ENCODE measurements around the gene WDR73. TPM values are rescaled to one million over a fixed set of nuclear protein-coding genes. Genes with fewer than 3 reads are reported as not detected.
A peak's percentile ranks its signal among the peaks of the same experiment; 100 is the strongest.
"Not testable (repeated sequence)": the region's sequence is repeated elsewhere in the genome, so short reads cannot be mapped to it uniquely, and the experiment has no call there.

Gene WDR73
- polyA plus RNA-seq, 2 of the 4 experiments (the other 2 are of a cell fraction) = 41.0 to 44.7 TPM

DNA sequence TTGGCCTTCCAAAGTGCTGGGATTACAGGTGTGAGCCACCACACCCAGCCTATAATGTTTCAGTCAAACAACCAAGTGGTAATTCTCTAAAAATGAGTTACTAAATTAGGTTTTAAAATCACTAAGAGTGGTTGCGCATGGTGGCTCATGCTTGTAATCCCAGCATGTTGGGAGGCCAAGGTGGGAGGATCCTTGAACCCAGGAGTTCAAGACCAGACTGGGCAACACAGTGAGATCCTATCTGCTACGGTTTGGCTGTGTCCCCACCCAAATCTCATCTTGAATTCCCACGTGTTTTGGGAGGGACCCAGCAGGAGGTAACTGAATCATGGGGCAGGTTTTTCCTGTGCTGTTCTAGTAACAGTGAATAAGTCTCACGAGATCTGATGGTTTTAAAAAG is 35.8 kb upstream of the WDR73 start:
- ChIA-PET CTCF (no interaction called here), POLR2A (no interaction called here)
- no peak overlapping the region for H3K4me2 ChIP-seq
- no peaks in the 10 kb centered on the region for H3K9me3 ChIP-seq
- FAIRE-seq = no peak
- no peak for ATAC-seq
- TF ChIP-seq, protein P1, sequence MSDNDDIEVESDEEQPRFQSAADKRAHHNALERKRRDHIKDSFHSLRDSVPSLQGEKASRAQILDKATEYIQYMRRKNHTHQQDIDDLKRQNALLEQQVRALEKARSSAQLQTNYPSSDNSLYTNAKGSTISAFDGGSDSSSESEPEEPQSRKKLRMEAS (IDR thresholded peaks at IDR 0.05) = no peak
- TF ChIP-seq BHLHE40 (IDR thresholded peaks at IDR 0.05; ENCODE audit: low read depth, low read length) (no peak), NR3C1 (IDR thresholded peaks at IDR 0.05) (no peak), NFE2L2 (conservative IDR thresholded peaks at IDR 0.05; ENCODE audit: low read length) (no peak), RARB (CRISPR knock-in tag; IDR thresholded peaks at IDR 0.05) (no peak), RNF2 (IDR thresholded peaks at IDR 0.05; ENCODE audit: borderline replicate concordance, low read depth) (no peak), ZNF302 (CRISPR knock-in tag; IDR thresholded peaks at IDR 0.05) (no peak), EHF (CRISPR knock-in tag; IDR thresholded peaks at IDR 0.05) (no peak), EHMT2 (IDR thresholded peaks at IDR 0.05; ENCODE audit: low read depth) (no peak)
- TF ChIP-seq, protein P2, sequence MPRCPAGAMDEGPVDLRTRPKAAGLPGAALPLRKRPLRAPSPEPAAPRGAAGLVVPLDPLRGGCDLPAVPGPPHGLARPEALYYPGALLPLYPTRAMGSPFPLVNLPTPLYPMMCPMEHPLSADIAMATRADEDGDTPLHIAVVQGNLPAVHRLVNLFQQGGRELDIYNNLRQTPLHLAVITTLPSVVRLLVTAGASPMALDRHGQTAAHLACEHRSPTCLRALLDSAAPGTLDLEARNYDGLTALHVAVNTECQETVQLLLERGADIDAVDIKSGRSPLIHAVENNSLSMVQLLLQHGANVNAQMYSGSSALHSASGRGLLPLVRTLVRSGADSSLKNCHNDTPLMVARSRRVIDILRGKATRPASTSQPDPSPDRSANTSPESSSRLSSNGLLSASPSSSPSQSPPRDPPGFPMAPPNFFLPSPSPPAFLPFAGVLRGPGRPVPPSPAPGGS (IDR thresholded peaks at IDR 0.05) = no peak
- no peak overlapping the region for H3K27ac ChIP-seq
- peaks cover 29% of the 10 kb centered on the region for H3K4me1 ChIP-seq
- 80% methylated on average over 4 of the region's 4 CpGs for WGBS (ENCODE audit: missing lambda C conversion rate)
- no peak for DNase-seq (ENCODE audit: low read depth in 1 of 2, low spot score in 1 of 2)
- H3K4me3 ChIP-seq = no peak overlapping the region

DNA sequence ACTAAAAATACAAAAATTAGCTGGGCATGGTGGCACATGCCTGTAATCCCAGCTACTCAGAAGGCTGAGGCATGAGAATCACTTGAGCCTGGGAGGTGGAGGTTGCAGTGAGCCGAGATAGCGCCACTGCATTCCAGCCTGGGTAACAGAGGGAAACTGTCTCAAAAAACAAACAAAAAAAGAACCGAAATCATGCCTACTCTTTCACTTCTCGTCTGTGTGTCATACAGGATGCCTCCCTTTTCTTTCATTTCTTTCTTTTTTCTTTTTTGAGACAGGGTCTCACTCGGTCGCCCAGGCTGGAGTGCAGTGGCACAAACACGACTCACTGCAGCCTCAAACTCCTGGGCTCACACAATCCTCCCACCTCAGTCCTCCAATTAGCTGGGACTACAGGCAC is 32.4 kb upstream of the WDR73 start:
- ATAC-seq; DNase-seq (ENCODE audit: low read depth in 1 of 2, low spot score in 1 of 2); H3K9me3 ChIP-seq; H3K4me3 ChIP-seq; FAIRE-seq; POLR2A ChIA-PET; H3K4me2 ChIP-seq: not testable (repeated sequence)
- CTCF ChIA-PET = interaction anchor here (0.6 to 3.3 kb wide), 5 partner anchors 15 to 242 kb away, joined by 3 to 9 read pairs (median 3); partner anchors contain the start of gene NMB
- Histone ChIP-seq H3K27ac (peak overlapping the region in 1 of 2 experiments; percentile 55; a peak in 2 of 6 replicates), H3K4me1 (peaks cover 24% of the 10 kb centered on the region)
- WGBS (ENCODE audit: missing lambda C conversion rate) = 93% methylated on average over 7 of the region's 7 CpGs

DNA sequence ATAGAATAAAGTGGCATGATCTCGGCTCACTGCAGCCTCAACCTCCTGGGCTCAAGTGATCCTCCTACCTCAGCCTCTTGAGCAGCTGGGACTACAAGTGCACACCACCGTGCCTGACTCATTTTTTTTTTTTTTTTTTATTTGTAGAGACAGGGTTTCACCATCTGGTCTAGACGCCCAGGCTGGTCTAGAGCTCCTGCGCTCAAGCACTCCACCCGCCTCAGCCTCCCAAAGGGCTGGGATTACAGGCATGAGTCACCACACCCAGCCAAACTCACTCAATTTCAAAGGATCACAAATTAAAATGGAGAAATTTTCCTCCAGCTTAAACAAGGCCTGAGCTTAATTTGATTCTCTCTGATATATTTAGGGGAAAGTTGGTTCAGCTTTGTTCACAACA is 31.2 kb upstream of the WDR73 start:
- H3K9me3 ChIP-seq = no peaks in the 10 kb centered on the region
- DNase-seq (ENCODE audit: low read depth in 1 of 2, low spot score in 1 of 2) (peak in 1 of 2 experiments; percentile 82), ATAC-seq (peak; percentile 90 to 100), FAIRE-seq (no peak)
- ChIA-PET POLR2A (interaction anchor here (0.7 to 1.1 kb wide), 2 partner anchors 31 to 32 kb away, joined by 3 to 5 read pairs; partner anchors contain the start of gene SEC11A), CTCF (interaction anchor here (0.6 to 3.3 kb wide), 6 partner anchors 27 to 909 kb away, joined by 3 to 9 read pairs (median 3); partner anchors contain the start of gene NMB)
- peak overlapping the region; percentile 55 to 63 for H3K27ac ChIP-seq
- H3K4me1 ChIP-seq = peaks cover 24% of the 10 kb centered on the region
- peak overlapping the region; percentile 48 for H3K4me2 ChIP-seq
- H3K4me3 ChIP-seq = no peak overlapping the region
- 36% methylated on average over 5 of the region's 5 CpGs for WGBS (ENCODE audit: missing lambda C conversion rate)
- no peak for TF ChIP-seq KDM1A (IDR thresholded peaks at IDR 0.05; ENCODE audit: low read depth)
- no peak for TF ChIP-seq MAZ (IDR thresholded peaks at IDR 0.05; ENCODE audit: borderline replicate concordance, low read depth, low read length)
- no peak for TF ChIP-seq MYC (IDR thresholded peaks at IDR 0.05; ENCODE audit: borderline replicate concordance, low read length)
- TF ChIP-seq, protein P3, sequence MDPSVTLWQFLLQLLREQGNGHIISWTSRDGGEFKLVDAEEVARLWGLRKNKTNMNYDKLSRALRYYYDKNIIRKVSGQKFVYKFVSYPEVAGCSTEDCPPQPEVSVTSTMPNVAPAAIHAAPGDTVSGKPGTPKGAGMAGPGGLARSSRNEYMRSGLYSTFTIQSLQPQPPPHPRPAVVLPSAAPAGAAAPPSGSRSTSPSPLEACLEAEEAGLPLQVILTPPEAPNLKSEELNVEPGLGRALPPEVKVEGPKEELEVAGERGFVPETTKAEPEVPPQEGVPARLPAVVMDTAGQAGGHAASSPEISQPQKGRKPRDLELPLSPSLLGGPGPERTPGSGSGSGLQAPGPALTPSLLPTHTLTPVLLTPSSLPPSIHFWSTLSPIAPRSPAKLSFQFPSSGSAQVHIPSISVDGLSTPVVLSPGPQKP (IDR thresholded peaks at IDR 0.05; ENCODE audit: low read depth, low read length) = no peak
- no peak for TF ChIP-seq EHF (CRISPR knock-in tag; IDR thresholded peaks at IDR 0.05)
- TF ChIP-seq SMC3 (IDR thresholded peaks at IDR 0.05) = 0 out of 3 replicates have a peak, but pooled peaks have one; percentile 15
- peak; percentile 39 for TF ChIP-seq JUNB (IDR thresholded peaks at IDR 0.05)
- TF ChIP-seq NR3C1 (IDR thresholded peaks at IDR 0.05) = no peak
- no peak for TF ChIP-seq POLR2AphosphoS2 (conservative IDR thresholded peaks at IDR 0.05; ENCODE audit: low read length)
- no peak for TF ChIP-seq CEBPB (IDR thresholded peaks at IDR 0.05)
- no peak for TF ChIP-seq NFE2L2 (conservative IDR thresholded peaks at IDR 0.05; ENCODE audit: low read length)
- TF ChIP-seq HDAC2 (IDR thresholded peaks at IDR 0.05) = no peak
- TF ChIP-seq, protein P4, sequence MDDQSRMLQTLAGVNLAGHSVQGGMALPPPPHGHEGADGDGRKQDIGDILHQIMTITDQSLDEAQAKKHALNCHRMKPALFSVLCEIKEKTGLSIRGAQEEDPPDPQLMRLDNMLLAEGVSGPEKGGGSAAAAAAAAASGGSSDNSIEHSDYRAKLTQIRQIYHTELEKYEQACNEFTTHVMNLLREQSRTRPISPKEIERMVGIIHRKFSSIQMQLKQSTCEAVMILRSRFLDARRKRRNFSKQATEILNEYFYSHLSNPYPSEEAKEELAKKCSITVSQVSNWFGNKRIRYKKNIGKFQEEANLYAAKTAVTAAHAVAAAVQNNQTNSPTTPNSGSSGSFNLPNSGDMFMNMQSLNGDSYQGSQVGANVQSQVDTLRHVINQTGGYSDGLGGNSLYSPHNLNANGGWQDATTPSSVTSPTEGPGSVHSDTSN (IDR thresholded peaks at IDR 0.05) = no peak
- TF ChIP-seq ZC3H11A (IDR thresholded peaks at IDR 0.05) = no peak
- TF ChIP-seq HOXB13 (CRISPR knock-in tag; IDR thresholded peaks at IDR 0.05; ENCODE audit: low read depth) = no peak
- TF ChIP-seq ZSCAN20 (CRISPR knock-in tag; IDR thresholded peaks at IDR 0.05) = no peak
- TF ChIP-seq EP300 (IDR thresholded peaks at IDR 0.05) = no peak
- no peak for TF ChIP-seq MAFK (IDR thresholded peaks at IDR 0.05; ENCODE audit: partially characterized antibody)
- TF ChIP-seq CBX2 (IDR thresholded peaks at IDR 0.05; ENCODE audit: borderline replicate concordance, low read depth) = no peak
- no peak for TF ChIP-seq FOXS1 (CRISPR knock-in tag; IDR thresholded peaks at IDR 0.05)
- TF ChIP-seq SREBF2 (IDR thresholded peaks at IDR 0.05) = no peak
- no peak for TF ChIP-seq NPAS2 (CRISPR knock-in tag; IDR thresholded peaks at IDR 0.05; ENCODE audit: borderline replicate concordance)
- TF ChIP-seq RARB (CRISPR knock-in tag; IDR thresholded peaks at IDR 0.05) = no peak
- TF ChIP-seq FOSL2 (IDR thresholded peaks at IDR 0.05) = peak; percentile 55; the same call in 1 of the 2 replicates
- TF ChIP-seq FOSL2 (CRISPR knock-in tag; IDR thresholded peaks at IDR 0.05) = peak; percentile 86
